NCI-H446 (cell line): ENCODE data around the gene AGPAT3.
"Not testable (repeated sequence)": the region's sequence is repeated elsewhere in the genome, so short reads cannot be mapped to it uniquely, and the experiment has no call there.

Experiments used
- DNase-seq, 2 experiments: peaks; one replicate each; lab custom pipeline; 2025; lab: John Stamatoyannopoulos, UW

The AGPAT3 gene

GRCh38 chr21:43864962-43865539 lies at the start of gene AGPAT3:
AGPAT3 (plus strand) TSS chr21:43865223; CDS start chr21:43959682, 94,459 bp downstream.
- DNase-seq, result peak in 1 of 2 experiments; percentile 15

- no peak for DNase-seq
Measured at GRCh38 chr21:43815991-43816390, 49.0 kb upstream of the AGPAT3 start.

- DNase-seq, result no peak
Measured at GRCh38 chr21:43816611-43817071, 48.4 kb upstream of the AGPAT3 start.

GRCh38 chr21:43817157-43818086 lies 47.6 kb upstream of the AGPAT3 start:
- no peak for DNase-seq

- no peak for DNase-seq
Measured at GRCh38 chr21:43818685-43819084, 46.3 kb upstream of the AGPAT3 start.

- no peak for DNase-seq
Measured at GRCh38 chr21:43819511-43820405, 45.3 kb upstream of the AGPAT3 start.

- no peak for DNase-seq
Measured at GRCh38 chr21:43820466-43820865, 44.6 kb upstream of the AGPAT3 start.

GRCh38 chr21:43822166-43822565 lies 42.9 kb upstream of the AGPAT3 start:
- DNase-seq, result not testable (repeated sequence)

- not testable (repeated sequence) for DNase-seq
Measured at GRCh38 chr21:43822741-43823140, 42.3 kb upstream of the AGPAT3 start.

- peak in 1 of 2 experiments; percentile 16 for DNase-seq
Measured at GRCh38 chr21:43824333-43825241, 40.4 kb upstream of the AGPAT3 start.

GRCh38 chr21:43825242-43825935 lies 39.6 kb upstream of the AGPAT3 start:
- DNase-seq, result no peak

- no peak for DNase-seq
Measured at GRCh38 chr21:43825936-43826622, 38.9 kb upstream of the AGPAT3 start.

GRCh38 chr21:43826623-43826974 lies 38.4 kb upstream of the AGPAT3 start:
- no peak for DNase-seq

GRCh38 chr21:43827015-43827611 lies 37.9 kb upstream of the AGPAT3 start:
- peak in 1 of 2 experiments; percentile 56 for DNase-seq

GRCh38 chr21:43829161-43829560 lies 35.9 kb upstream of the AGPAT3 start:
- no peak for DNase-seq

- no peak for DNase-seq
Measured at GRCh38 chr21:43829575-43830119, 35.4 kb upstream of the AGPAT3 start.

- no peak for DNase-seq
Measured at GRCh38 chr21:43832158-43832550, 32.9 kb upstream of the AGPAT3 start.

GRCh38 chr21:43832648-43833047 lies 32.4 kb upstream of the AGPAT3 start:
- no peak for DNase-seq
